Esophagus (tissue), 2 donors: ENCODE results near the gene MS4A8. TPM values are rescaled to one million over a fixed set of nuclear protein-coding genes. Genes with fewer than 3 reads are reported as not detected.

Experiments used
- polyA plus RNA-seq, 2 donors: library from polyadenylated mRNA; stranded (reverse); fragments of 200-250 nt; gene quantifications; one replicate each; pipeline ENCODE4 v1.2.3, GENCODE V29; 2013
- donor health status: healthy with polysubstance abuse.
- donor health status: Bipolar disorder and iron deficiency.

MS4A8 gene
- polyA plus RNA-seq, 2 donors: 0.02 TPM; not detected in 1

Other genes starting within 250 kb of the MS4A8 start
- gene MS4A1, start 243.8 kb upstream of the MS4A8 start, polyA plus RNA-seq: 1 to 10 TPM in 1 of 2 donors, under 1 TPM in 1; 0.36 to 1.5 TPM
- not detected for gene MS4A12, start 206.8 kb upstream of the MS4A8 start, polyA plus RNA-seq
- gene MS4A13, start 184.2 kb upstream of the MS4A8 start, polyA plus RNA-seq: not detected
- gene MS4A18, start 25.1 kb downstream of the MS4A8 start, polyA plus RNA-seq: not detected
- gene MS4A15, start 57.3 kb downstream of the MS4A8 start, polyA plus RNA-seq: not detected
- gene MS4A10, start 85.7 kb downstream of the MS4A8 start, polyA plus RNA-seq: not detected
- gene CCDC86, start 142.5 kb downstream of the MS4A8 start, polyA plus RNA-seq: 10 to 100 TPM in 1 of 2 donors, 1 to 10 TPM in 1; 9.3 to 18.6 TPM
- under 1 TPM; 0.26 to 0.41 TPM for gene PTGDR2, start 156.3 kb downstream of the MS4A8 start, polyA plus RNA-seq
- under 1 TPM; 0.06 to 0.08 TPM for gene ZP1, start 167.9 kb downstream of the MS4A8 start, polyA plus RNA-seq
- 10 to 100 TPM; 55.1 to 78.2 TPM for gene PRPF19, start 207.0 kb downstream of the MS4A8 start, polyA plus RNA-seq
- gene TMEM109, start 214.5 kb downstream of the MS4A8 start, polyA plus RNA-seq: 100 to 1,000 TPM in 1 of 2 donors, 10 to 100 TPM in 1; 68.4 to 112 TPM
- 10 to 100 TPM in 1 of 2 donors, 1 to 10 TPM in 1; 8.1 to 37.4 TPM for gene TMEM132A, start 224.8 kb downstream of the MS4A8 start, polyA plus RNA-seq